ENCODE data around the gene ANKRD9.

The ANKRD9 gene

DNA sequence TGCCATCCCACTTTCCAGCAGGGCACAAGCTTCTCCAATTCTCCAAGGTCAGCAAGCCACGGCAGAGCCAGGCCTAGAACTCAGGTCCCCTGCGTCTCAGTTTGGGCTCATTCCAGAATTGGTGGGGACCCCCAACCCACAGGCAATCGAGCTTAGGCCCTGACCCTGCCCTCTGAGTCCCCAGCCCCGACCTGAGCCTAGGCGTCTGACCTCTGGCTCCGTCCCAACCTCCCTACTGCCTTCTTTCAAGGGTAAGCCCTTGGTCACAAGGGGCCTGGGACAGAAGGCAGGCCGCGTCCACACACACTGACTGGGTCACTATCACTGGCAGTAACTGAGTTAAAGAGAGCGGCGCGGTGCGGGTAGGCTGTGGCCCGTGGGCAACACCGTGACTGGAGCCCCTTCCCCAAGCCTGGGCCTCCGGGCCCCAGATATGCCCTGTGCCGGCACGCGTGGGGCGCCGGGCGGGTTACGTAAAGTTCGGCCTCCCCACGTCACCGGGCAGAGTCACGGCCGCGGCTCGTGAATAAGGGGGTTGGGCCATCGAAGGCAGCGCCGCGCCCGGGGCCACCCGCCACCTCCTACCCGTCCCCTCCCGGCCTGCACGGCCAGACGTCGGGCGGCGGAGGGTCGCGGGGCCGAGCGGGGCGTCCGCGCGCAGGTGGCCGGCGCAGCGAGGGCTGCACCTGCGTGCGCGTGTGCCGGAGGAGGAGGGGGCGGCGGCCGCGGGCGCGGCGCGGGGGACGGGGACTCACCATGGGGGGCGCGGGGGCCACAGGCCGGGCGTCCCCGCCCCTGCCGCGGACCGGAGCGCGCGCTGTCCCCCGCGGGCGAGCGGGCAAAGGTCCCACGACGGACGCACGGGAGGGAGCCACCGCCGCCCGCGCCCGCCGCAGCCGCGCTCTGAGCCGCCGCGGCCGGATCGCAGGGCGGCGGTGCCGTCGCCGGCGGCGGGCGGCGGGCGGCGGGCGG, 516 bp downstream of the ANKRD9 start:
- H3K9ac ChIP-seq = no peak overlapping the region
- H4K20me1 ChIP-seq (ENCODE audit: insufficient read depth) = no peaks in the 10 kb centered on the region
- TF ChIP-seq, protein P1, sequence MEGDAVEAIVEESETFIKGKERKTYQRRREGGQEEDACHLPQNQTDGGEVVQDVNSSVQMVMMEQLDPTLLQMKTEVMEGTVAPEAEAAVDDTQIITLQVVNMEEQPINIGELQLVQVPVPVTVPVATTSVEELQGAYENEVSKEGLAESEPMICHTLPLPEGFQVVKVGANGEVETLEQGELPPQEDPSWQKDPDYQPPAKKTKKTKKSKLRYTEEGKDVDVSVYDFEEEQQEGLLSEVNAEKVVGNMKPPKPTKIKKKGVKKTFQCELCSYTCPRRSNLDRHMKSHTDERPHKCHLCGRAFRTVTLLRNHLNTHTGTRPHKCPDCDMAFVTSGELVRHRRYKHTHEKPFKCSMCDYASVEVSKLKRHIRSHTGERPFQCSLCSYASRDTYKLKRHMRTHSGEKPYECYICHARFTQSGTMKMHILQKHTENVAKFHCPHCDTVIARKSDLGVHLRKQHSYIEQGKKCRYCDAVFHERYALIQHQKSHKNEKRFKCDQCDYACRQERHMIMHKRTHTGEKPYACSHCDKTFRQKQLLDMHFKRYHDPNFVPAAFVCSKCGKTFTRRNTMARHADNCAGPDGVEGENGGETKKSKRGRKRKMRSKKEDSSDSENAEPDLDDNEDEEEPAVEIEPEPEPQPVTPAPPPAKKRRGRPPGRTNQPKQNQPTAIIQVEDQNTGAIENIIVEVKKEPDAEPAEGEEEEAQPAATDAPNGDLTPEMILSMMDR (conservative IDR thresholded peaks at IDR 0.05; ENCODE audit: low read depth, low read length) = no peak
- H3K27ac ChIP-seq = no peak overlapping the region
- peaks cover 12% of the 10 kb centered on the region for H3K4me1 ChIP-seq (ENCODE audit: low read depth, poor library complexity, severe bottlenecking)
- no peaks in the 10 kb centered on the region for H3K79me2 ChIP-seq (ENCODE audit: insufficient read depth, low read depth)
- H3K27me3 ChIP-seq (ENCODE audit: insufficient read depth, low read depth) = no peaks in the 10 kb centered on the region
- no peaks in the 10 kb centered on the region for H3K36me3 ChIP-seq (ENCODE audit: insufficient read depth)
- peak overlapping the region; percentile 66; the same call in 1 of the 2 replicates for H3K4me2 ChIP-seq
- 0 out of 2 replicates have a peak overlapping the region, but pooled peaks have one; percentile 14 for H2AFZ ChIP-seq (ENCODE audit: low read depth)
- H3K4me3 ChIP-seq (IDR thresholded peaks at IDR 0.05; ENCODE audit: insufficient read depth, low read depth, low read length) = no peak overlapping the region

DNA sequence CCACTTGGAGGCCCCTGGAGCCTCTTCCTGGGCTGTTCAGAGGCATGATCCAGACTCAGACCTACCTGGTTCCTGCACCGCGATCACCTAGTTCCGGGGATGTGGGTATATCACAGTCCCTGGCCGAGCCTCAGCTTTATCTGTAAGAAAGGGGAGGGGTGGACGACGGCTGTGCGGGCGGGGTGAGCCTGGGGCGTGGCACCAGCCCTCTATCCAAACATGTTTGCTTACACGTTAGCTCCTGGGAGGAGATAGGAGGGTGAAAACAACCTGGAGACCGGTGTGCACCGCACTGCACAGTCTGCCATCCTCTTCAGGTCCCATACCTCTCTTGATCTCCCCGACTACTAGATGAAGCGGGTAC, 1.2 kb downstream of the ANKRD9 start:
- Histone ChIP-seq H3K27ac (no peak overlapping the region), H3K4me2 (peak overlapping the region; percentile 66; the same call in 1 of the 2 replicates), H3K9ac (no peak overlapping the region), H2AFZ (ENCODE audit: low read depth) (no peak overlapping the region), H4K20me1 (ENCODE audit: insufficient read depth) (no peaks in the 10 kb centered on the region), H3K36me3 (ENCODE audit: insufficient read depth) (no peaks in the 10 kb centered on the region), H3K4me3 (IDR thresholded peaks at IDR 0.05; ENCODE audit: insufficient read depth, low read depth, low read length) (no peak overlapping the region), H3K27me3 (ENCODE audit: insufficient read depth, low read depth) (no peaks in the 10 kb centered on the region), H3K4me1 (ENCODE audit: low read depth, poor library complexity, severe bottlenecking) (peaks cover 12% of the 10 kb centered on the region), H3K79me2 (ENCODE audit: insufficient read depth, low read depth) (no peaks in the 10 kb centered on the region)
- TF ChIP-seq, protein P1 (conservative IDR thresholded peaks at IDR 0.05; ENCODE audit: low read depth, low read length) = no peak

DNA sequence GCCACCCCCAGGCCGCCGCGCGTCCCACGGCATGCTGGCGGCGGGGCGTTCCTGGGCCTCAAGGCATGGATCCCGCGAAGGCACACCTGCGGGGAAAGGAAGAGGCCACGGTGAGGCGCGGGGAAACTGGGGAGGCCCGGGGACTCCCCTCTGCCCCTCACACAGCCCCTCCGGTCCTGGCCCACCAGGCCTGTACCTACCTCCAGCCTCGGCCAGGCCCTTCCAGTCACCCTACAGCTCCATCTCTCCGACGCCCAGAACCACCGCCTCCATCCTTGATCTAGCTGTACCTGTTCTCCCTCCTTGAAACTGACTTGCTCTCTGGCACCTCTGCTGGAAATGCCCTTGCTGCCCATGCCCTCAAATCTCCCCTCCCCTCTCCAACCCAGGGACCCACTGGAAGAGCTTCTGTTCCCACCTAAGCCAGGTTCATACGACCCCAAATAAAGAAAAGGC, 1.7 kb downstream of the ANKRD9 start:
- no peaks in the 10 kb centered on the region for H4K20me1 ChIP-seq (ENCODE audit: insufficient read depth)
- no peak overlapping the region for H3K4me2 ChIP-seq
- H3K36me3 ChIP-seq (ENCODE audit: insufficient read depth) = no peaks in the 10 kb centered on the region
- H2AFZ ChIP-seq (ENCODE audit: low read depth) = no peak overlapping the region
- H3K9ac ChIP-seq = no peak overlapping the region
- no peaks in the 10 kb centered on the region for H3K27me3 ChIP-seq (ENCODE audit: insufficient read depth, low read depth)
- H3K4me1 ChIP-seq (ENCODE audit: low read depth, poor library complexity, severe bottlenecking) = peaks cover 12% of the 10 kb centered on the region
- TF ChIP-seq, protein P1 (conservative IDR thresholded peaks at IDR 0.05; ENCODE audit: low read depth, low read length) = no peak
- H3K4me3 ChIP-seq (IDR thresholded peaks at IDR 0.05; ENCODE audit: insufficient read depth, low read depth, low read length) = no peak overlapping the region
- H3K79me2 ChIP-seq (ENCODE audit: insufficient read depth, low read depth) = no peaks in the 10 kb centered on the region
- H3K27ac ChIP-seq = no peak overlapping the region

DNA sequence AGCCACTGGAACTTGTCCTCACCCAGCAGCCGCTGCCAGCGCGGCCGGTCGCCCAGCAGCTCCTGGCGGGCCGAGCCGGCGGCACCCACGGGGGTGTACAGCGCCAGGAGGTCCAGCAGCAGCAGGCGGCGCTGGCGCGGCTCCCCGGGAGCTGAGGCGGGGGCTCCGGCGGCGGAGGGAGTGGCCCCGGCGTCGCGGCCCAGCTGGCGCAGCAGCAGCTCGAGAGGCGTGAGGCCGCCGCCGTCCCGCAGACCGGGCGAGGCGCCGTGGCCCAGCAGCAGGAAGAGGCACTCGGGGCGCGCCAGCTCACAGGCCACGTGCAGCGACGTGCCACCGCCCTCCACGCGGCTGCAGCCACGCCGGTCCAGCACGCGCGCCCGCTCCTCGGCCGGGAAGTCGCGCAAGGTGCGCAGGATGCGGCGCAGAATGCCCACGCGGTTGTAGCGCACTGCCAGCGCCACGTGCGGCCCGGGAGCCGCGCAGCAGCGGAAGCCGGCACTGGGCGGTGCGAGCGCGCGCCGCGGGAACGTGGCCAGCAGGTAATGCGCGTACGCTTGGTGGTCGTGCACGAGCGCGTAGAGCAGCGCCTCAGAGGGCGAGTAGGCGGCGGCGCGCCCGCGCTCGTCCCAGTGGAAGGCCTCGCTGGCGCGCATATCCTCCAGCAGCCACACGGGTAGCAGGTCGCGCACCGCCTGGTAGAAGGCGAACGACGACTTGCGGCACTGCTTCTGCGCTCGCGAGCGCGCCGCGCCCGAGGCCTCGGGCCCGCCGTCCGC, 2.3 kb downstream of the ANKRD9 start:
- no peaks in the 10 kb centered on the region for H3K36me3 ChIP-seq (ENCODE audit: insufficient read depth)
- H2AFZ ChIP-seq (ENCODE audit: low read depth) = no peak overlapping the region
- no peak overlapping the region for H3K4me3 ChIP-seq (IDR thresholded peaks at IDR 0.05; ENCODE audit: insufficient read depth, low read depth, low read length)
- H3K79me2 ChIP-seq (ENCODE audit: insufficient read depth, low read depth) = no peaks in the 10 kb centered on the region
- TF ChIP-seq, protein P1 (conservative IDR thresholded peaks at IDR 0.05; ENCODE audit: low read depth, low read length) = no peak
- H3K4me1 ChIP-seq (ENCODE audit: low read depth, poor library complexity, severe bottlenecking) = peaks cover 12% of the 10 kb centered on the region
- no peaks in the 10 kb centered on the region for H3K27me3 ChIP-seq (ENCODE audit: insufficient read depth, low read depth)
- H3K27ac ChIP-seq = no peak overlapping the region
- no peaks in the 10 kb centered on the region for H4K20me1 ChIP-seq (ENCODE audit: insufficient read depth)
- no peak overlapping the region for H3K4me2 ChIP-seq
- H3K9ac ChIP-seq = no peak overlapping the region
